Measurements from ENCODE around the gene AGBL4.

Gene AGBL4

DNA sequence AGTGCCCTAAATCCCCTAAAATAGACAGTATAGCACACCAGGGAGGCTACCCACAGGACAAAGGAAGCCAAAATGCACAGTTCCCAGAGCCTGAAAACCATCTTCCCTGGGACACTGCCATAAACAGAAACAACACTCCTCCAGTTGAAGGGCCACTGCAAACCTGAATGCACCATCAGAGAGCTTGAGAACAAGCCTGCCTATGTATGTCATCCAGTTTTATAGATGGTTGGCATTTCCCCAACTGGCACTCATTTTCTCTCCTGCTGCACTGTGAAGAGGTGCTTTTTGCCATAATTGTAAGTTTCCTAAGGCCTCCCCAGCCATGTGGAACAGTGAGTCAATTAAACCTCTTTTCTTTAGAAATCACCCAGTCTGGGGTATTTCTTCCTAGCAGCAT, 169.0 kb downstream of the AGBL4 start:
- H3K79me2 ChIP-seq (ENCODE audit: insufficient read depth, low read length) = no peaks in the 10 kb centered on the region
- no peak overlapping the region for H3K27ac ChIP-seq (ENCODE audit: low read depth, low read length, poor library complexity, severe bottlenecking)
- H3K4me2 ChIP-seq (ENCODE audit: low read length) = no peak overlapping the region
- H3K9ac ChIP-seq (ENCODE audit: low read length) = no peak overlapping the region
- no peaks in the 10 kb centered on the region for H3K9me3 ChIP-seq (ENCODE audit: low read length)
- no peak overlapping the region for H3K4me3 ChIP-seq (ENCODE audit: low read depth, low read length, poor library complexity, severe bottlenecking)
- no peaks in the 10 kb centered on the region for H4K20me1 ChIP-seq (ENCODE audit: insufficient read depth, low read length)
- H3K27me3 ChIP-seq (ENCODE audit: insufficient read depth, low read length) = no peaks in the 10 kb centered on the region
- H3K36me3 ChIP-seq (ENCODE audit: insufficient read depth, low read length) = no peaks in the 10 kb centered on the region
- H3K4me1 ChIP-seq (ENCODE audit: insufficient read depth, low read length, severe bottlenecking) = no peaks in the 10 kb centered on the region
- no peaks in the 10 kb centered on the region for H3K9me2 ChIP-seq (ENCODE audit: low read depth, low read length)
- no peak overlapping the region for H2AFZ ChIP-seq (ENCODE audit: low read length)
- no peaks in the 10 kb centered on the region for H3F3A ChIP-seq (ENCODE audit: insufficient read depth, low read length)
- TF ChIP-seq EZH2 (IDR thresholded peaks at IDR 0.05; ENCODE audit: borderline replicate concordance, low read length) = no peak
- TF ChIP-seq, protein P1, sequence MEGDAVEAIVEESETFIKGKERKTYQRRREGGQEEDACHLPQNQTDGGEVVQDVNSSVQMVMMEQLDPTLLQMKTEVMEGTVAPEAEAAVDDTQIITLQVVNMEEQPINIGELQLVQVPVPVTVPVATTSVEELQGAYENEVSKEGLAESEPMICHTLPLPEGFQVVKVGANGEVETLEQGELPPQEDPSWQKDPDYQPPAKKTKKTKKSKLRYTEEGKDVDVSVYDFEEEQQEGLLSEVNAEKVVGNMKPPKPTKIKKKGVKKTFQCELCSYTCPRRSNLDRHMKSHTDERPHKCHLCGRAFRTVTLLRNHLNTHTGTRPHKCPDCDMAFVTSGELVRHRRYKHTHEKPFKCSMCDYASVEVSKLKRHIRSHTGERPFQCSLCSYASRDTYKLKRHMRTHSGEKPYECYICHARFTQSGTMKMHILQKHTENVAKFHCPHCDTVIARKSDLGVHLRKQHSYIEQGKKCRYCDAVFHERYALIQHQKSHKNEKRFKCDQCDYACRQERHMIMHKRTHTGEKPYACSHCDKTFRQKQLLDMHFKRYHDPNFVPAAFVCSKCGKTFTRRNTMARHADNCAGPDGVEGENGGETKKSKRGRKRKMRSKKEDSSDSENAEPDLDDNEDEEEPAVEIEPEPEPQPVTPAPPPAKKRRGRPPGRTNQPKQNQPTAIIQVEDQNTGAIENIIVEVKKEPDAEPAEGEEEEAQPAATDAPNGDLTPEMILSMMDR (IDR thresholded peaks at IDR 0.05; ENCODE audit: low read length) = no peak

DNA sequence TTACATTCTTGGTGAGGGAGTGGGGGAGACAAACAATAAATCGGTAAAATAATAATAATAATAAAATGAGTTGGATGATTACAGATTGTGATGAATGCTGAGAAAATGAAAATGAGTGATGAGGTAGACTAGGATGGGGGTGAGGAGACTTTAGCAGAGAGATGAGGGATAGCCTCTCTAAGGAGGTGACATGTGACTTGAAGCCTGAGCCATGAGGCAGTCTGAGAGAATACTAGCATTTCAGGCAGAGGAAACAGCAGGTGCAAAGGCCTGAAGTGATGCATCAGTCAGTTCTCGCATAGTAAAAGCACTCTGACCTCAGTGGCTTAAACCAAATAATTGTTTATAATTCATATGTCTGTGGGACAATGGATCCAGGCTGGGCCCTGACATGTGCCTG, 181.2 kb downstream of the AGBL4 start:
- Histone ChIP-seq H3F3A (ENCODE audit: insufficient read depth, low read length) (no peaks in the 10 kb centered on the region), H3K9me3 (ENCODE audit: low read length) (no peaks in the 10 kb centered on the region), H3K4me3 (ENCODE audit: low read depth, low read length, poor library complexity, severe bottlenecking) (no peak overlapping the region), H4K20me1 (ENCODE audit: insufficient read depth, low read length) (no peaks in the 10 kb centered on the region), H3K4me1 (ENCODE audit: insufficient read depth, low read length, severe bottlenecking) (no peaks in the 10 kb centered on the region), H3K9me2 (ENCODE audit: low read depth, low read length) (no peaks in the 10 kb centered on the region), H3K36me3 (ENCODE audit: insufficient read depth, low read length) (no peaks in the 10 kb centered on the region; the same call in 1 of the 2 replicates), H3K79me2 (ENCODE audit: insufficient read depth, low read length) (no peaks in the 10 kb centered on the region), H3K27ac (ENCODE audit: low read depth, low read length, poor library complexity, severe bottlenecking) (no peak overlapping the region), H3K9ac (ENCODE audit: low read length) (no peak overlapping the region), H3K27me3 (ENCODE audit: insufficient read depth, low read length) (no peaks in the 10 kb centered on the region), H3K4me2 (ENCODE audit: low read length) (no peak overlapping the region), H2AFZ (ENCODE audit: low read length) (no peak overlapping the region)
- TF ChIP-seq, protein P1 (IDR thresholded peaks at IDR 0.05; ENCODE audit: low read length) = no peak
- TF ChIP-seq EZH2 (IDR thresholded peaks at IDR 0.05; ENCODE audit: borderline replicate concordance, low read length) = no peak

DNA sequence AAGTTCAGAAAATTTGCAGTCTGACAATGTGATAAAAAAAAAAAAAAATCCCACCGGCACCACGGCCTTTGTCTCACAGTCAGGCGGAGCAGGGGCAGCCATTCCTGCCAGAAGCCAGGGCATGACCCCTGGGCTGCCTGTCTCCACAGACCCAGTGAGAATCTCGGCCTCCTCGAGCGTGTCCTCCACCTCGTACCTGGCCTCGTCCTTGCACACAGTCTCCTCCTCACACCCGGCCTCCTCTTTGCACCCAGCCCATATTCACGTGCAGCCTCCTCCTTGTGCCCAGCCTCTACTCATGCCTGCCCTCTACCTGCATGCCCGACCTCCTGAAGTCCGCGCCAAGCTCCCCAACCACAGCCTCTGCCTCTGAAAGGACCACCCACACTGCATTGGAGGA, 182.0 kb downstream of the AGBL4 start:
- H3K9me3 ChIP-seq (ENCODE audit: low read length) = no peaks in the 10 kb centered on the region
- H3K27me3 ChIP-seq (ENCODE audit: insufficient read depth, low read length) = no peaks in the 10 kb centered on the region
- H2AFZ ChIP-seq (ENCODE audit: low read length) = no peak overlapping the region
- no peak overlapping the region for H3K9ac ChIP-seq (ENCODE audit: low read length)
- no peaks in the 10 kb centered on the region for H3K9me2 ChIP-seq (ENCODE audit: low read depth, low read length)
- H3K4me3 ChIP-seq (ENCODE audit: low read depth, low read length, poor library complexity, severe bottlenecking) = no peak overlapping the region
- no peaks in the 10 kb centered on the region for H3F3A ChIP-seq (ENCODE audit: insufficient read depth, low read length)
- TF ChIP-seq, protein P1 (IDR thresholded peaks at IDR 0.05; ENCODE audit: low read length) = no peak
- no peak for TF ChIP-seq EZH2 (IDR thresholded peaks at IDR 0.05; ENCODE audit: borderline replicate concordance, low read length)
- no peaks in the 10 kb centered on the region for H4K20me1 ChIP-seq (ENCODE audit: insufficient read depth, low read length)
- H3K79me2 ChIP-seq (ENCODE audit: insufficient read depth, low read length) = no peaks in the 10 kb centered on the region
- no peaks in the 10 kb centered on the region; the same call in 1 of the 2 replicates for H3K36me3 ChIP-seq (ENCODE audit: insufficient read depth, low read length)
- H3K27ac ChIP-seq (ENCODE audit: low read depth, low read length, poor library complexity, severe bottlenecking) = no peak overlapping the region
- H3K4me1 ChIP-seq (ENCODE audit: insufficient read depth, low read length, severe bottlenecking) = no peaks in the 10 kb centered on the region
- no peak overlapping the region for H3K4me2 ChIP-seq (ENCODE audit: low read length)

Data from OCI-LY1 (cell line).